SH-SY5Y (cell line): ENCODE data around the gene ZNF598.

Experiments
- GATA2 ChIP-seq: IDR thresholded peaks from 2 replicates; pipeline ENCODE4 v1.6.1; 2011; ENCODE audit warnings: mild to moderate bottlenecking, low read depth, low read length
- GATA3 ChIP-seq: IDR thresholded peaks from 2 replicates; pipeline ENCODE4 v1.6.1; 2011; ENCODE audit warnings: low read depth, mild to moderate bottlenecking, low read length, moderate library complexity

GRCh38 chr16:1991588-1991947 lies 18.1 kb downstream of the ZNF598 start:
- TF ChIP-seq GATA2 = no peak
- TF ChIP-seq GATA3 = no peak
